Smooth muscle cell (in vitro differentiated cells): ENCODE measurements around the gene FAM107B. TPM values are rescaled to one million over a fixed set of nuclear protein-coding genes. Genes with fewer than 3 reads are reported as not detected.

Source experiments
- DNase-seq: peaks from one replicate; lab custom pipeline; 2025; ENCODE audit not compliant: unreplicated experiment; lab: John Stamatoyannopoulos, UW
- H2AFZ ChIP-seq: fragments of 200-600 bp; sonication (generic); 2 replicates; pipeline ENCODE4 v1.6.0; 2016; ENCODE audit warnings: antibody characterized with exemption, low read depth, mild to moderate bottlenecking
- H3F3A ChIP-seq: fragments of 200-600 bp; sonication (generic); 2 replicates; pipeline ENCODE4 v1.6.0; 2017; ENCODE audit warnings: antibody characterized with exemption, low read depth
- H3K27ac ChIP-seq: fragments of 200-600 bp; sonication (generic); 2 replicates; pipeline ENCODE4 v1.5.1; 2016; ENCODE audit warnings: low read depth, mild to moderate bottlenecking
- H3K27me3 ChIP-seq: fragments of 200-600 bp; sonication (generic); 2 replicates; pipeline ENCODE4 v1.6.1; 2016; ENCODE audit warnings: low read depth, mild to moderate bottlenecking
- H3K36me3 ChIP-seq: fragments of 200-600 bp; sonication (generic); 2 replicates; pipeline ENCODE4 v1.5.1; 2016; ENCODE audit warnings: low read depth
- H3K4me1 ChIP-seq: fragments of 200-600 bp; sonication (generic); 2 replicates; pipeline ENCODE4 v1.5.1; 2016; ENCODE audit warnings: low read depth
- H3K4me2 ChIP-seq: fragments of 200-600 bp; sonication (generic); 2 replicates; pipeline ENCODE4 v1.6.0; 2016; ENCODE audit warnings: mild to moderate bottlenecking
- H3K4me3 ChIP-seq: fragments of 200-600 bp; sonication (generic); 2 replicates; pipeline ENCODE4 v1.5.1; 2016; ENCODE audit warnings: mild to moderate bottlenecking
- H3K79me2 ChIP-seq: fragments of 200-600 bp; sonication (generic); 2 replicates; pipeline ENCODE4 v1.6.0; 2016; ENCODE audit warnings: low read depth, mild to moderate bottlenecking
- H3K9ac ChIP-seq: fragments of 200-600 bp; sonication (generic); 2 replicates; pipeline ENCODE4 v1.6.0; 2016; ENCODE audit warnings: low read depth
- H3K9me3 ChIP-seq: fragments of 200-600 bp; sonication (generic); replicated peaks from 2 replicates; pipeline ENCODE4 v1.5.1; 2016; ENCODE audit warnings: low read depth
- H4K20me1 ChIP-seq: fragments of 200-600 bp; sonication (generic); 2 replicates; pipeline ENCODE4 v1.6.0; 2016; ENCODE audit warnings: low read depth
- CTCF ChIP-seq: fragments of 200-600 bp; sonication (generic); IDR thresholded peaks from 2 replicates; pipeline ENCODE4 v1.5.1; 2017; ENCODE audit warnings: borderline replicate concordance, mild to moderate bottlenecking, antibody characterized with exemption; ENCODE audit not compliant: insufficient read depth, poor library complexity, severe bottlenecking
- WGBS: methylation state at CpG from one replicate; pipeline ENCODE4 v1.1.7; 2016; ENCODE audit warnings: low lambda C conversion rate; 5-methylcytosine and 5-hydroxymethylcytosine counted together
- polyA plus RNA-seq: library from polyadenylated mRNA; unstranded; fragments of >200 nt; fragmentation: Nextera tagmentation; extraction: Ambion mirVana; gene quantifications from 2 replicates; pipeline ENCODE4 v1.2.1, GENCODE V29; 2016
- total RNA-seq: library from RNA; depleted of rRNA; stranded (reverse); fragments of >200 nt; gene quantifications from 2 replicates; pipeline ENCODE4 v1.2.3, GENCODE V29; 2014

FAM107B gene
- total and polyA plus RNA-seq, 2 experiments from 2014 or later, result 8.7 to 9.0 TPM

DNA sequence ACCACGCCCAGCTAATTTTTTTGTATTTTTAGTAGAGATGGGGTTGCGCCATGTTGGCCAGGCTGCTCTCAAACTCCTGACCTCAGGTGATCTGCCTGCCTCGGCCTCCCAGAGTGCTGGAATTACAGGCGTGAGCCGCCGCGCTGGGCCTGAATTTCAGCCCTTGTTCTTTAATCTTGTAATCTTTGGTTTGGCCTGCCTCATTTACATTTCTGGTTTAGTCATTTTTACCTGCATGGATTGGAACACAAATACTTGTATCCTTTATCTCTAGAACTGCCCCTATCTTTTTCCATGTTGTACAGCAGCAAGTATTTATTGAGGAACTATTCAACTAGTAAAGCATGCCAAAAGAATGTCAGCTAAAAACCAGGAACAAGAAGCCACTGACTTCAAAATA, 248.4 kb downstream of the FAM107B start:
- Histone ChIP-seq H3F3A (peaks cover 17% of the 10 kb centered on the region), H3K27me3 (no peaks in the 10 kb centered on the region), H3K4me3 (no peak overlapping the region), H3K27ac (no peak overlapping the region), H4K20me1 (peaks cover 24% of the 10 kb centered on the region), H3K4me2 (no peak overlapping the region), H3K4me1 (no peaks in the 10 kb centered on the region), H3K9me3 (no peaks in the 10 kb centered on the region), H3K9ac (no peak overlapping the region), H3K36me3 (peaks cover under 1% of the 10 kb centered on the region), H2AFZ (no peak overlapping the region), H3K79me2 (no peaks in the 10 kb centered on the region)
- WGBS, result 92% methylated on average over 7 of the region's 7 CpGs
- no peak for DNase-seq
- TF ChIP-seq CTCF, result no peak

- peaks cover 7% of the 10 kb centered on the region for H3K36me3 ChIP-seq
- no peaks in the 10 kb centered on the region for H3K4me1 ChIP-seq
- H2AFZ ChIP-seq, result no peak overlapping the region
- no peak overlapping the region for H3K4me3 ChIP-seq
- H3K9ac ChIP-seq, result no peak overlapping the region
- no peak overlapping the region for H3K4me2 ChIP-seq
- no peak for TF ChIP-seq CTCF
- H4K20me1 ChIP-seq, result peaks cover 15% of the 10 kb centered on the region
- WGBS, result 97% methylated on average over 3 of the region's 3 CpGs
- no peak for DNase-seq
- no peaks in the 10 kb centered on the region for H3K27me3 ChIP-seq
- no peaks in the 10 kb centered on the region for H3K79me2 ChIP-seq
- peaks cover 8% of the 10 kb centered on the region for H3F3A ChIP-seq
- no peak overlapping the region for H3K27ac ChIP-seq
- no peaks in the 10 kb centered on the region for H3K9me3 ChIP-seq
Observed at GRCh38 chr10:14524691-14525324, 249.9 kb downstream of the FAM107B start.

GRCh38 chr10:14523286-14523685, 251.4 kb downstream of the FAM107B start:
- WGBS, result 78% methylated on average over 10 of the region's 10 CpGs
- H3K4me1 ChIP-seq, result no peaks in the 10 kb centered on the region
- H3K27me3 ChIP-seq, result no peaks in the 10 kb centered on the region
- H3K9me3 ChIP-seq, result no peaks in the 10 kb centered on the region
- no peaks in the 10 kb centered on the region for H3K79me2 ChIP-seq
- no peak overlapping the region for H3K4me2 ChIP-seq
- H3F3A ChIP-seq, result no peaks in the 10 kb centered on the region
- no peak overlapping the region for H2AFZ ChIP-seq
- no peak overlapping the region for H3K4me3 ChIP-seq
- H3K27ac ChIP-seq, result no peak overlapping the region
- no peak overlapping the region for H3K9ac ChIP-seq
- H3K36me3 ChIP-seq, result peaks cover 7% of the 10 kb centered on the region
- TF ChIP-seq CTCF, result no peak
- H4K20me1 ChIP-seq, result peaks cover 5% of the 10 kb centered on the region
- no peak for DNase-seq

GRCh38 chr10:14519785-14520184, 254.9 kb downstream of the FAM107B start:
- H3K4me3 ChIP-seq, result no peak overlapping the region
- H3K4me1 ChIP-seq, result no peaks in the 10 kb centered on the region
- H3K36me3 ChIP-seq, result peaks cover 7% of the 10 kb centered on the region
- no peak for DNase-seq
- no peak overlapping the region for H2AFZ ChIP-seq
- no peak overlapping the region for H3K27ac ChIP-seq
- no peaks in the 10 kb centered on the region for H3K9me3 ChIP-seq
- H3F3A ChIP-seq, result no peaks in the 10 kb centered on the region
- H4K20me1 ChIP-seq, result peaks cover 5% of the 10 kb centered on the region
- no peak overlapping the region for H3K4me2 ChIP-seq
- H3K79me2 ChIP-seq, result no peaks in the 10 kb centered on the region
- H3K27me3 ChIP-seq, result no peaks in the 10 kb centered on the region
- H3K9ac ChIP-seq, result no peak overlapping the region
- TF ChIP-seq CTCF, result no peak
- WGBS, result 73% methylated on average over 7 of the region's 7 CpGs
